AG10803 (cell line): ENCODE data around the gene CYP4V2.

ENCODE experiments used
- DNase-seq: peaks from one replicate; pipeline ENCODE4 v3.0.0; 2010; ENCODE audit warnings: low read depth
- H3K4me3 ChIP-seq: 2 replicates; pipeline ENCODE4 v1.5.1; 2011; ENCODE audit warnings: mild to moderate bottlenecking, low read length, control low read depth
- TF ChIP-seq, protein P1 (sequence below): conservative IDR thresholded peaks from 2 replicates; pipeline ENCODE4 v1.5.1; 2011; ENCODE audit warnings: mild to moderate bottlenecking, low read length, control low read depth, inconsistent platforms

The CYP4V2 gene

DNA sequence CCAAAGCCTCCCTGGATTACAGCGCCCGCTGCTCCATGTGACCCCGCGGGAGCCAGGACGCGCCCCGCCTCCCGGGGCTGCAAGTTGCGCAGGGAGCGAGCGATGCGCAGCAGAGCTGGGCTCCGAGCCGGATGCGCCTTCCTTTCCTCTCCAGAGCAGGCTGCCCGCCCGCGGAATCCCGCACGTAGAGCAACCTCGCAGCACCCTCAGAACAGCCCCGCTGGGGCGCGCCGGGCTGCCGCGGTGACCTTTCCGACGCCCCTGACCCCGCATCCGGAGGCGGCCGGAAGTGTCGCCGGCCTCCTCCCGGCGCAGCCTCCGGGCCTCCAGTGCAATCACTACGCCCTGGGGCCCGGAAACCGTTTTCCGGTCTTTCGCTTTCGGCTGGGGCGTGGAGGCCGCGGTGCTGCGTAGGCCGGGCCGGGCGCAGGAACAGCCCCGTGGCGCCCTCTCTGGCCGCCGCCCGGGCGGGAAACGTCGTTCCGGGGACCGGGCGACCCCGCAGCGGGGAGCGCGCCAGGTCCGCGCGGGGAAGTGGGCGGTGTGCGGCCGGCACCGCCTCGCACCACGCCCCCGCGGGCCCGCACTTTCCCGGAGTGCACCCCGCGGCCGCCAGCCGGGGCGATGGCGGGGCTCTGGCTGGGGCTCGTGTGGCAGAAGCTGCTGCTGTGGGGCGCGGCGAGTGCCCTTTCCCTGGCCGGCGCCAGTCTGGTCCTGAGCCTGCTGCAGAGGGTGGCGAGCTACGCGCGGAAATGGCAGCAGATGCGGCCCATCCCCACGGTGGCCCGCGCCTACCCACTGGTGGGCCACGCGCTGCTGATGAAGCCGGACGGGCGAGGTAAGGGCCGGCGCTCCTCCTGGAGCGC is at the start of gene CYP4V2:
CYP4V2 (plus strand) TSS at position 368 of the 866 bp plus-strand sequence; CDS start at position 625, 257 bp downstream.
- TF ChIP-seq, protein P1, sequence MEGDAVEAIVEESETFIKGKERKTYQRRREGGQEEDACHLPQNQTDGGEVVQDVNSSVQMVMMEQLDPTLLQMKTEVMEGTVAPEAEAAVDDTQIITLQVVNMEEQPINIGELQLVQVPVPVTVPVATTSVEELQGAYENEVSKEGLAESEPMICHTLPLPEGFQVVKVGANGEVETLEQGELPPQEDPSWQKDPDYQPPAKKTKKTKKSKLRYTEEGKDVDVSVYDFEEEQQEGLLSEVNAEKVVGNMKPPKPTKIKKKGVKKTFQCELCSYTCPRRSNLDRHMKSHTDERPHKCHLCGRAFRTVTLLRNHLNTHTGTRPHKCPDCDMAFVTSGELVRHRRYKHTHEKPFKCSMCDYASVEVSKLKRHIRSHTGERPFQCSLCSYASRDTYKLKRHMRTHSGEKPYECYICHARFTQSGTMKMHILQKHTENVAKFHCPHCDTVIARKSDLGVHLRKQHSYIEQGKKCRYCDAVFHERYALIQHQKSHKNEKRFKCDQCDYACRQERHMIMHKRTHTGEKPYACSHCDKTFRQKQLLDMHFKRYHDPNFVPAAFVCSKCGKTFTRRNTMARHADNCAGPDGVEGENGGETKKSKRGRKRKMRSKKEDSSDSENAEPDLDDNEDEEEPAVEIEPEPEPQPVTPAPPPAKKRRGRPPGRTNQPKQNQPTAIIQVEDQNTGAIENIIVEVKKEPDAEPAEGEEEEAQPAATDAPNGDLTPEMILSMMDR, result peak; percentile 10; the same call in 1 of the 2 replicates
- DNase-seq, result peak; percentile 79
- H3K4me3 ChIP-seq, result peak within 1 kb of the TSS; percentile 79

DNA sequence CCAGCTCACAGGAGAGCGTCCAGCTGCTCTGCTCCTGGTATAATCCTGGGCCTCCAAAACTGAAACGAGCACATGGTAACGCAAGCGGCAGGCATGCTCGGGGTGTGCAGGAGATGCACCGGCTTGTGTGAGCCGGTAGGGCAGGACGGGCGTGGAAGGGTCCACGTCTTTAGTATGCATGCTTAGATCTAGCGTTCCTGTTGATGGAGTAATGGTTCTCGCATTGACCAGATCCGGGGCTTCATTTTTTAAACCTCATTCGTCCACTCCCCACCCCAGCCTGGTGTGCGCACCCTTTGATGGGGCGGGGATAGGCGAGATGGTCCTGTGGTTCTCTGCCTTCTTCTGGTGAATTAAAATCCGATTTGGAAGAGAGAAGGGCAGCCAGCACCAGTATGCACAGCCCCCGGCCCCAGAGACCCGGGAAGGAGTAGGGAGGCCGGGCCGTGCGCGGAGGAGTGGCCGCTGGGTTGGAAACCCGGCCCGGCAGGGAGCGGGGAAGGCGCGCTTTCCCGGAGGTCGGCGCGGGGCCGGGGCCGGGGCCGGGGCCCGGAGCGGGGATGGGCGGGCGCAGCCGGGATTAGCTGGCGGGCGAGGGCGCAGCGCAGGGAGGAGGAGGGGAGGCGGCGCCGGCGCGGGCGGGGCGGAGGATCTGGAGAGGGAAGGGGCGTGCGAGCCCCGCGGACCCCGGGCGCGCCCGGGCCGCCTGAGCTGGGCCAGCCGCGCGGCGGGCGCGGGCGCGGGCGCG is 47.0 kb upstream of the CYP4V2 start:
- peak overlapping the region; percentile 50 for H3K4me3 ChIP-seq
- TF ChIP-seq, protein P1, result peak; percentile 21; the same call in 1 of the 2 replicates
- peak; percentile 25 for DNase-seq

DNA sequence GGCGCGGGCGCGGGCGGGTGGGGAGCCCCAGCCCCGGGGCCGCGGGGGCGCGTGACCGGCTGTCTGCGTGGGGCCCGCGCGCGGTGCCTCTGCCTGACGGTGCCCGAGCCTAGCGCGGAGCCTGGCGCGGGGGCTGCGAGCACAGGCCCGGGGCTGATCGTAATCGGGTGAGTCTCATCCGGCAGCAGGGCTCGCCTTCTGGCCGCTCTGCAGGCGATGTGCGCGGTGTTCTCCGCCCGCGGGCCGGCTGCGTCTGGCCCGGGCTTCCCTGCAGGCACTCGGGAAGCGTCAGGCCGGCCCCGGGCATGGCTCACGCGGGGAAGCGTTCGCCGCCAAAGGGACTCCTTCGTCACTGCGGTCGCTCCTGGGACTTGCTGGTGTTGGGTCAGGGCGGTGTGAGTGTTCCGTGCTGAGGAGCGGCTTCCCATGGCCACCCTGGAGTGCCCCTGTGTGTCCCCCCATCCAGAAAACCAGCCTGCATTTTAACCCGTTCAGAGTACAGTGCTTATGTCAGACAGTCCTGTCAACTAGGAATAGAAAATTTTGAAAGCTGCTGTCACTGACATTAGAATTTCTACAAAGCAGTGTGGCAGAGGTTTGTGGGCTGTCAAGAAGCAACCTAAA is 46.3 kb upstream of the CYP4V2 start:
- H3K4me3 ChIP-seq, result peak overlapping the region; percentile 53
- DNase-seq, result peak; percentile 49
- TF ChIP-seq, protein P1, result no peak

DNA sequence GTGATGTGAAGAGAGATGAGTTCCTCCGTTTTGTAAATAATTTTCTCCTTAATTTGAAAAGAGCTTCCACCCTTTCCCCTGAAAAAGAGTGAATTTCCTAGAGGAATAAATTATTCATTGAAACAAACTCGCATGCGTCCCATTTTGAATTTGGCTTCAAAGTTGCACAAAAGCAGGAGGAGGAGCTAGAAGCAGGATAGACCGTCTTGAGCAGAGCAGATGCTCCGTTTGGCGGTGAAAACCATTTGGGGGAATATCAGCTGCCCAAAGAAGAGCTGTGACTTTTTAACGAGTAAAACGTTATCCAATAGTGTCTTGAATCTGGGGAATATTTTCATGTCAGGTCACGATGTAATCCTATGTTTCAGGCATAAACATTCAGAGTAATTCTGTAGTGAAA is 44.9 kb upstream of the CYP4V2 start:
- TF ChIP-seq, protein P1, result no peak
- DNase-seq, result no peak
- no peak overlapping the region for H3K4me3 ChIP-seq

DNA sequence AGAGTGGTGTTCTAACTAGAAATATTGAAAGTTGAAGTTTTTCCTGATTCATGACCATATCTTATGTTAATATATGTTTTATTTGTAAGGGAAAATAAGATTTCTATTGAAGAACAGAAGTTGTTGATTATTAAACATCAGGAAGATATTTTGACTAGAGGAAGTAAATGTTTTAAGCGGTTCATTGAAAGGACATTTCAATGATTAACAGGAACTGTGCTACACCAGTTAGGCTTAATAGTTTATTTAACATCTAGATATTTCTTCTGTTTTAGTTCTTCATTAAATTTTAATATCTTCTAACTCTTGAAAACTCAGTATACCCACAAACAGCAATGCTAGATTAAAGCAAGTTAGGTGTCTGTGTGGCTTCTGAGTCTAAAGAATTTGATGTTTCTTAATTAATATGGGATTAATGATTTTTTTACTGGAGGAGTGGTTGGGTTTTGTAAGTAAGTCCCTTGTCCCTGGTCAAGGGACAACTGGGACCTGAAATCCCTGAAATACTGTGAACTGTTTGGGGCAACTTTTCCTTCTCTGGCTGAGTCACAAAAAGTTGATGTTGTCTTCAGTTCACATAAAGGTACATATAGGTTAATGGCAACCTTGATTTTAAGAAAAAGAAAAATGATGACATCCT is 42.9 kb upstream of the CYP4V2 start:
- no peak for DNase-seq
- TF ChIP-seq, protein P1, result no peak
- no peak overlapping the region for H3K4me3 ChIP-seq

DNA sequence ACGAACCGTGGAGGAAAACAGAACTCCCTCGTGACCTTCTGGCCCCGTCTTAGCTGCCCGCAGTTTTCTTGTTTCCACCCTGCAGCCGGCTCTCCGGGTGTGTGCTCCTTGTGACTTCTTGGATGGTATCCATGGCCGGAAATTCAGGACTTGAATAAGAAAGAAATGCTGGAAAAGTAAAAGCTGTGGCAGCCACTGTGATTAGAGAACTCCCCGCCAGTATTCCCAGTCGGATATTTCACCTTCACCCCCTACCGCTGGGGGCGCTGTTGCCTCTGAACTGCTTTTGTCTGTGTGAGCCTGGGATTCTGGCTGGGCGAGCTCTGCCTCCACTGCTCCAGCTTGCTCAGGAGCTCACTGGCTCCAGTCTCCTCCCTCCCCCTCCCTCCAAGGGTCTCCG is 41.5 kb upstream of the CYP4V2 start:
- TF ChIP-seq, protein P1, result peak; percentile 61
- no peak overlapping the region for H3K4me3 ChIP-seq
- DNase-seq, result peak; percentile 19
